Fibroblast of skin of right biceps (primary cell): ENCODE measurements around the gene ATG3.
"Not testable (repeated sequence)": the region's sequence is repeated elsewhere in the genome, so short reads cannot be mapped to it uniquely, and the experiment has no call there.

Experiments
- DNase-seq: peaks from one replicate; pipeline ENCODE4 v3.0.0-alpha.2; 2013

The ATG3 gene

GRCh38 chr3:112560721-112561483, 860 bp downstream of the ATG3 start:
- DNase-seq: peak; percentile 88

- DNase-seq: no peak
These were observed 1.5 kb downstream of the ATG3 start for GRCh38 chr3:112560307-112560706.

- no peak for DNase-seq
These were observed 3.8 kb downstream of the ATG3 start for GRCh38 chr3:112557976-112558375.

- DNase-seq: no peak
These were observed 6.1 kb downstream of the ATG3 start for GRCh38 chr3:112555535-112556170.

GRCh38 chr3:112550859-112551258, 10.9 kb downstream of the ATG3 start:
- DNase-seq: no peak

DNA sequence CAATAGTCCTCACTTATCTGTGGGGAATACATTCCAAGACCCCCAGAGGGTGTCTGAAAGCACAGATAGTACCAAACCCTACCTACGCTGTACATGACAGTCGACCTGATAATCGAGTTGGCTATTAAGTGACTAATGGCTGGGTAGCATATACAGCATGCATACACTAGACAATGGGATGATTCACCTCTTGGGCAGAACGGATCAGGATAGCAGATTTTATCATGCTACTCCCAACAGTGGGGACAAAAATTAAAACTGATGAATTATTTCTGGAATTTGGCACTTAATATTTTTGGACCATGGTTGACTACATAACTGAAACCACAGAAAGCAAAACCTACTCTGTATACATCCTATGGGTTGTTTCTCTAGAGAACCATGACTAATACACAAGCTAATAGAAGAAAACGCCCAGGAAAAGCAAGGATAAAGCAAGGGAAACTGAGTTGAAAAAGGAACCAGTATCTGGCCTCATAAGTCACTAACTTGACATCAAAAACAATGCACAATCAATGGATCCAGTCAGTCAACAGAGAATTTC, 15.5 kb downstream of the ATG3 start:
- peak; percentile 49 for DNase-seq

DNA sequence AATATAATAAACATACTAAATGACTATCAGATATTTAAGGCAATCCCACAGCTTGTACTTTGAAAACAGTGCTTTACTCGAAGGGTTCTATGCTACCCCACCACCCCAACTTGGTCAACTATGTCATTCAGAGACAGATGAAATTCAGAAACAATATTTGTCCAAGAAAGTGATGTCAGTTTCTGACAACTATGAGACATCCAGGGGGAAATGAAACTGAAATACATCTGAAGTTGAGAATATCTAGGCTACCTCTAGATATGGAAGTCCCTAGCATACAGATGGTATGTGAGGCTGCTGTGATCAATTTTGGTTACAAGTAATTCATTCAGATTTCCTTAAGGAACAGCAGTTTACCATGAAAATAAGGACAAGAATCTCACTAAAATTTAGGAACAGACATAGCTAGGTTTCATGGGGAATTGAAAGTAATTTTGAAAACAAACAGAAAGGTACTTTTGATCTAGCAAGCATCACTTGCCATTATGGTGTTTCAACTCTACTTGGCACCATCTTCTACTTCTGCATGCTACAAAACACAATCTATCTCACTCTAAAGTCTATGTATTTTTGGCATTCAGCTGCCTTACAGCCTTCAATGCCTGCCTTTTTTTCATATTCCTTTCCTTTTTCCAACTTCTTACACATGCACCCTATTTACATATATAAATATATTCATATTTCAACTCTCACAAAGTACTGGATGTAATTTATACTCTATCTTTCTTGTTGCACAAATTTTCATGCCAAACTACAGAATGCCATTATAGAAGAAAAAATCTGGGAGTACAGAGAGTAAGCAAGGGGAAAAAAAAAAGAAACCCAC, 21.7 kb downstream of the ATG3 start:
- no peak for DNase-seq

GRCh38 chr3:112531358-112531781, 30.4 kb downstream of the ATG3 start:
- DNase-seq: peak; percentile 22

- DNase-seq: no peak
These were observed 31.2 kb downstream of the ATG3 start for GRCh38 chr3:112530573-112530972.

DNA sequence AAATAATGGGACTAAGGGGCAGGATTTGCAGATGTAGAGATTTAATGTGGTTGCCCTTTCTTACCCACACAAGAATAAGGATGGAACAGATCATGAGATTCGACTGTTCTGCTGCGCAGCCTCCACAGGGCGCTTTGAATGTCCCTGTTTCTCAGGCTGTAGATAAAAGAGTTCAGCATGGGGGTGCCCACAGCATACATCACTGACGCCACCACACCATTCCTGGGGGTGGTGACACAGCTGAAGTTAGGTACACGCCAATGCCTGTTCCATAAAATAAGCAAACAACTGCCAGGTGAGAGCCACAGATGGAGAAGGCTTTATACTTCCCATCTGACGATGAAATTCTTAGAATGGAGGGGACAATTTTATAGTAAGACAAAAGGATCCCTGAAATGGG, 37.6 kb downstream of the ATG3 start:
- not testable (repeated sequence) for DNase-seq

GRCh38 chr3:112519424-112520001, 42.2 kb downstream of the ATG3 start:
- peak; percentile 63 for DNase-seq

DNA sequence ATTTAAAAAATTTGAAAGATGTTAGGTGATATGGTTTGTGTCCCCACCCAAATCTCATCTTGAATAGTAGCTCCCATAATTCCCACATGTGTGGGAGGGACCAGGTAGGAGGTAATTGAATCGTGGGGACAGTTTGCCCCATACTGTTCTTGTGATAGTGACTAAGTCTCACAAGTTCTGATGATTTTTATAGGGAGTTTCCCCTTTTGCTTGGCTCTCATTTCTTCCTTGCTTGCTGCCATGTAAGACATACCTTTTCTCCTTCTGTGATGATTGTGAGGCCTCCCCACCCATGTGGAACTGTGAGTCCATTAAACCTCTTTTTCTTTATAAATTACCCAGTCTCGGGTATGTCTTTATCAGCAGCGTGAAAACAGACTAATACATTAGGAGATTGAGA, 42.8 kb downstream of the ATG3 start:
- not testable (repeated sequence) for DNase-seq

DNA sequence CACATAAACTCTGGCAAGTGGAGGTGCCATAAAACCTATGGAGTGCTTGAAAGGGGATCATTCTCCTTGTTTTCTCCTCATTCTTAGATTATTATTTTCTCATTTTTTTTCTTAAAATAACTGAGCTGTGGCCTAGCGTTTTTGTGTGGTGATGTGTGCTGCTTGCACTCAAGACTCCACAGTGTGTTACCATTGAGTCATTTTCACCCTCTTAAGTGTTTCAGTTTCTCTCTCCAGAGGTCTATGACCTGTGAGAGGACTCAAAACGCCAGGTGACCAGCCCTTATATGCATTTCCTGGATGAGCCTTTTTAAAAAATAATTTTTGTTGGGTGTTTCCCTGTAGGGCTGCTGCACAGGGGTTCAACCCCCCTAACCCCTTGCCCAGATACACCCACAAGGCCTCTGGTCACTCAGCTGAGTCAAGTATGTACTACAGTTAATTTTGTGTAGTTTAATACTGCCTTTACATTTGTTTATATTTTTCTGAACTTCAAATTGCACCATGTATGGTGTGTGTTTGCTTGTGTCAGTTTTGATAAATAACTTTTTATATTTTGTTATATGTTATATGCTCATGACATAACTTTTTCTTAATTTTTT, 47.1 kb downstream of the ATG3 start:
- no peak for DNase-seq

- no peak for DNase-seq
These were observed 49.4 kb downstream of the ATG3 start for GRCh38 chr3:112512320-112512719.

DNA sequence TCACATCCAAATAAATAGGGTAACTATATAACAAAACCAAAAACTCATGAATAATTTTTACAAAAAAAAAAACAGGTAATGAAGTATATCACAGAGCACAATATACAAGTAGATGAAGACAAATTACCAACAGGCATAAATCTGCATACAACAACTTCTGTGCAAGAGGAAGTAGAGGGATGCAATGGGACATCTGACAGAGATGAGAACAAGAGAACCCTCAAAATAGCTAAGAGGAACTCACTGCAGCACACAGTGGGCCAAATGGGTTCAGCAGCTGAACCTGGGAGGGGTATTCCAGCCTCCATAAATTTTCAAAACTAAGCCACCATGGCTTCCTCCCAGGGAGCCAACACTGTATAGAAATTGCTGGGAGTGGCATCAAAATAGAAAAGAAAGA, 52.9 kb downstream of the ATG3 start:
- no peak for DNase-seq

- DNase-seq: no peak
These were observed 53.5 kb downstream of the ATG3 start for GRCh38 chr3:112508261-112508660.

DNA sequence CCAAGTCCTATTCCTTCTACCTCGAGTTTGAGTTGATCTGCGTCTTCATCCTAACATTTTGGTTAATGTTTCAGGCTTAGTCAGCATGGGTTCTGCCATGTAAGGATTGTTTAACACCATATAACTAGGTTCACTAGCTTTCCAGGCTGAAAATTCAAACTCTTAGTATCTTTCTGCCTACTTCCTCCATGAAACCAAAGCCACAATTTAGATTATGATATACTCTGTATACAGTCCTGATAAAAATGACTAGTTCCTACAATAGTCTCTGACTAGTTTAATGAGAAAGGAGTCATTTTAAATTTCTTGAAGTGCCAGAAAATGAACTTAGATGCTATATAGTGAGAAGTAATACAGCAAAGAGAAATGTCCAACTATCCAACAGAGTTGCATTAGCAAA, 55.9 kb downstream of the ATG3 start:
- DNase-seq: no peak

DNA sequence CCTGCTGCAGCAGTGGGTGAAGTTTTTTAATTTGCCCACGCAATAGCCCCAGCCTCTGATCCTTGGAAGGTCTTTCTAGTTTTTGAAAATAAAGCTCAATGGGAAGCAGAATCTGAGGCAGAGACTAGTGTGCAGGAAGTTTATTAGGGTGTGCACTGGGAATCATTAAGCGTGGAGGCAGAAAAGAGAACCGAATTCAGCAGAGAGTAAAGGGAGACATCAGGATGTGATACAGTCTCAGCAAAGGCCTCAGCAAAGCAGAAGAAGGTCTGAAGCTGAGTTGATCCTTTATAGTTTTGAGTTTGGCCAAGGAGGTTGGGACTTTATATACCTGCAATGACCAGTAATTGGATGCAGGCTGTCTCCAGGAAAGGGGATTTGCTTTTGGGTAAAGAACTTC, 57.6 kb downstream of the ATG3 start:
- no peak for DNase-seq

- DNase-seq: no peak
These were observed 58.3 kb downstream of the ATG3 start for GRCh38 chr3:112503304-112503972.

DNA sequence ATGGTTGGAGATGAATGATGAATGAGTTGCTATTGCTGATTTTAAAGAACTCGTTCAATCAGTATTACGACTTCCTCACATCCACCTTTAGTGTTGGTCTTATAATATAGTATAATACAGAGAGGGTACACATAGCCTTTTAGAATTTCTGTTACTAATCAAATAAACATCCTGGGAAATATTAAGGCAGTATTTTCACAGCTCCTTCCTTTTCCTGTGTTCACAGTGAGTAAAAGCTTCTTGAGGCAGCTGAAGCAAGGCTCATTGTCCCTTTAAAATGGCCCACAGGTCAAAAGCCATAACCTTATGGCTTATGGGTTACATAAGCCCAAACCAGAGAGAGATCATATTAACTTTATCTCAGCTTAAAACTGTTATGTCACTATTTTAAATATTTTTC, 61.1 kb downstream of the ATG3 start:
- DNase-seq: no peak

DNA sequence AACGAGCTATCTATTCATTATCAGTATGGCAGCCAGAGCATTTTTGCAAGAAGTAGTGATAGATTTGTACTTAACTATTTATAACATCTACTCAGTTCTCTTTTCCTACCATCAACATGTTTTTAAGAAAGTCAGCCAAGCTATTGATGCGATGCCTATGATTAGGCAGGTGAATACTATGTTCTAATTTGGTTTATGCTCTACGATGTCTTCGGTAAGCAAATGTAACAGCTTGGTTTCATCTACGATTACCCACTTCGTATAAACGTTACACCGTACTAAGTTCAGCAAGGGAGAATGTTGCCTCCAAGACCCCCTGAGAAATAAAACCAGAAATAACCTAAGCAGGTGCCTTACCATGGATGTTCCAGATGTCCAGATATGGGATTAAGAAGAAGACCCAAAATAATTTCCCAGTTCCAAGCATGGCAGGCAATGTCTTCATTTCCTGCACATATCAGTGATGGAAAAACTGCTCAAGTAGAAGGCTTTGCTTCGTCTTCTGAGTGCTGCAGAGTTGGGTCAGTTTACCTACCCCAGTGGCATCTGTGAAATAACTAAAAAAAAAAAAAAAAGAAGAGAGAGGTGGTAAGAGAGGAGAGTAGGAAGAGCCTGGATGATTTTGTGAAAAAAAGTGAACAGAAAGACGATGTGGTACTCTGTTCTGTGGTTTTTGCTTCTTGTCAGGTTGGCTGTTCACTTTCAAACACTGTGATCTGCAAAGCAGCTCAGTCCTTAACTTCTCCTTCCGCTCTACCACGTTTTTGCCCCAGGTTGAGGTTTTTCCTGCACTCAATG, 62.6 kb downstream of the ATG3 start, which contains the start of gene BTLA:
BTLA (minus strand) TSS at position 559 of the 798 bp plus-strand sequence; CDS start at position 445, 114 bp downstream.
- no peak for DNase-seq
